ENCODE results near the gene MSMB.
"Not testable (repeated sequence)": the region's sequence is repeated elsewhere in the genome, so short reads cannot be mapped to it uniquely, and the experiment has no call there.

- not testable (repeated sequence) for TF ChIP-seq CTCF (IDR thresholded peaks at IDR 0.05; ENCODE audit: low read depth, low read length); POLR2A (IDR thresholded peaks at IDR 0.05; ENCODE audit: extremely low read depth, insufficient read length); MYC (IDR thresholded peaks at IDR 0.05; ENCODE audit: low read depth, low read length)
These were observed 3.4 kb upstream of the MSMB start for GRCh38 chr10:46049497-46049831.

Measured in NB4 (cell line).